ENCODE results near the gene CFLAR.

Gene CFLAR

GRCh38 chr2:201122276-201122675, 6.3 kb downstream of the CFLAR start:
- no peak overlapping the region for H3K4me3 ChIP-seq (ENCODE audit: low read length)
- H3K4me1 ChIP-seq (ENCODE audit: insufficient read depth, low read length) = peaks cover 23% of the 10 kb centered on the region
- no peak overlapping the region for H3K9ac ChIP-seq (ENCODE audit: low read depth, low read length)

GRCh38 chr2:201126308-201127151, 10.6 kb downstream of the CFLAR start:
- Histone ChIP-seq H3K36me3 (ENCODE audit: insufficient read depth, low read length) (no peaks in the 10 kb centered on the region), H3K4me1 (ENCODE audit: insufficient read depth, low read length) (peaks cover 33% of the 10 kb centered on the region), H3K4me3 (ENCODE audit: low read length) (no peak overlapping the region), H3K9ac (ENCODE audit: low read depth, low read length) (no peak overlapping the region), H3K9me3 (ENCODE audit: insufficient read depth, low read depth, low read length) (no peaks in the 10 kb centered on the region), H3K27ac (ENCODE audit: low read depth, low read length) (peak overlapping the region; percentile 41; the same call in 1 of the 2 replicates), H3K27me3 (ENCODE audit: insufficient read depth, low read length) (no peaks in the 10 kb centered on the region)
- 81% methylated on average over 9 of the region's 9 CpGs for WGBS

More at GRCh38 chr2:201122276-201122675, 6.3 kb downstream of the CFLAR start:
- Histone ChIP-seq H3K36me3 (ENCODE audit: insufficient read depth, low read length) (no peaks in the 10 kb centered on the region), H3K27me3 (ENCODE audit: insufficient read depth, low read length) (no peaks in the 10 kb centered on the region), H3K9me3 (ENCODE audit: insufficient read depth, low read depth, low read length) (no peaks in the 10 kb centered on the region), H3K27ac (ENCODE audit: low read depth, low read length) (no peak overlapping the region)
- WGBS = 100% methylated on average over 1 of the region's 1 CpG

- H3K36me3 ChIP-seq (ENCODE audit: insufficient read depth, low read length) = no peaks in the 10 kb centered on the region
- peaks cover 35% of the 10 kb centered on the region for H3K4me1 ChIP-seq (ENCODE audit: insufficient read depth, low read length)
- no peak overlapping the region for H3K4me3 ChIP-seq (ENCODE audit: low read length)
- no peak overlapping the region for H3K27ac ChIP-seq (ENCODE audit: low read depth, low read length)
- no peaks in the 10 kb centered on the region for H3K9me3 ChIP-seq (ENCODE audit: insufficient read depth, low read depth, low read length)
- H3K27me3 ChIP-seq (ENCODE audit: insufficient read depth, low read length) = no peaks in the 10 kb centered on the region
- no peak overlapping the region for H3K9ac ChIP-seq (ENCODE audit: low read depth, low read length)
- WGBS = 91% methylated on average over 2 of the region's 2 CpGs
Measured at GRCh38 chr2:201127152-201127511, 11.2 kb downstream of the CFLAR start.

- H3K27me3 ChIP-seq (ENCODE audit: insufficient read depth, low read length) = no peaks in the 10 kb centered on the region
- H3K4me1 ChIP-seq (ENCODE audit: insufficient read depth, low read length) = peaks cover 35% of the 10 kb centered on the region
- H3K9me3 ChIP-seq (ENCODE audit: insufficient read depth, low read depth, low read length) = no peaks in the 10 kb centered on the region
- H3K36me3 ChIP-seq (ENCODE audit: insufficient read depth, low read length) = no peaks in the 10 kb centered on the region
- H3K4me3 ChIP-seq (ENCODE audit: low read length) = no peak overlapping the region
- 90% methylated on average over 5 of the region's 5 CpGs for WGBS
- H3K9ac ChIP-seq (ENCODE audit: low read depth, low read length) = no peak overlapping the region
- no peak overlapping the region for H3K27ac ChIP-seq (ENCODE audit: low read depth, low read length)
Measured at GRCh38 chr2:201127570-201127969, 11.6 kb downstream of the CFLAR start.

GRCh38 chr2:201128033-201128432, 12.1 kb downstream of the CFLAR start:
- peaks cover 35% of the 10 kb centered on the region for H3K4me1 ChIP-seq (ENCODE audit: insufficient read depth, low read length)
- no peaks in the 10 kb centered on the region for H3K9me3 ChIP-seq (ENCODE audit: insufficient read depth, low read depth, low read length)
- H3K27ac ChIP-seq (ENCODE audit: low read depth, low read length) = no peak overlapping the region
- 0 out of 2 replicates have a peak, but pooled peaks cover 1% of the 10 kb centered on the region for H3K36me3 ChIP-seq (ENCODE audit: insufficient read depth, low read length)
- no CpG with 5 or more reads among the region's 1 CpG for WGBS
- H3K9ac ChIP-seq (ENCODE audit: low read depth, low read length) = no peak overlapping the region
- no peak overlapping the region for H3K4me3 ChIP-seq (ENCODE audit: low read length)
- H3K27me3 ChIP-seq (ENCODE audit: insufficient read depth, low read length) = no peaks in the 10 kb centered on the region

GRCh38 chr2:201128933-201129505, 13.1 kb downstream of the CFLAR start:
- Histone ChIP-seq H3K36me3 (ENCODE audit: insufficient read depth, low read length) (0 out of 2 replicates have a peak, but pooled peaks cover 4% of the 10 kb centered on the region), H3K4me1 (ENCODE audit: insufficient read depth, low read length) (peaks cover 35% of the 10 kb centered on the region), H3K9ac (ENCODE audit: low read depth, low read length) (no peak overlapping the region), H3K27me3 (ENCODE audit: insufficient read depth, low read length) (no peaks in the 10 kb centered on the region), H3K4me3 (ENCODE audit: low read length) (no peak overlapping the region), H3K27ac (ENCODE audit: low read depth, low read length) (no peak overlapping the region), H3K9me3 (ENCODE audit: insufficient read depth, low read depth, low read length) (no peaks in the 10 kb centered on the region)
- 78% methylated on average over 4 of the region's 4 CpGs for WGBS

GRCh38 chr2:201130524-201131186, 14.7 kb downstream of the CFLAR start:
- Histone ChIP-seq H3K4me3 (ENCODE audit: low read length) (no peak overlapping the region), H3K4me1 (ENCODE audit: insufficient read depth, low read length) (peaks cover 29% of the 10 kb centered on the region), H3K9me3 (ENCODE audit: insufficient read depth, low read depth, low read length) (no peaks in the 10 kb centered on the region), H3K36me3 (ENCODE audit: insufficient read depth, low read length) (0 out of 2 replicates have a peak, but pooled peaks cover 4% of the 10 kb centered on the region), H3K27me3 (ENCODE audit: insufficient read depth, low read length) (no peaks in the 10 kb centered on the region), H3K27ac (ENCODE audit: low read depth, low read length) (no peak overlapping the region), H3K9ac (ENCODE audit: low read depth, low read length) (no peak overlapping the region)
- WGBS = 85% methylated on average over 3 of the region's 3 CpGs

GRCh38 chr2:201132518-201132917, 16.6 kb downstream of the CFLAR start:
- Histone ChIP-seq H3K9ac (ENCODE audit: low read depth, low read length) (no peak overlapping the region), H3K36me3 (ENCODE audit: insufficient read depth, low read length) (0 out of 2 replicates have a peak, but pooled peaks cover 6% of the 10 kb centered on the region), H3K27ac (ENCODE audit: low read depth, low read length) (no peak overlapping the region), H3K4me1 (ENCODE audit: insufficient read depth, low read length) (peaks cover 20% of the 10 kb centered on the region), H3K4me3 (ENCODE audit: low read length) (no peak overlapping the region), H3K27me3 (ENCODE audit: insufficient read depth, low read length) (no peaks in the 10 kb centered on the region), H3K9me3 (ENCODE audit: insufficient read depth, low read depth, low read length) (no peaks in the 10 kb centered on the region)
- 96% methylated on average over 1 of the region's 1 CpG for WGBS

GRCh38 chr2:201135386-201135785, 19.4 kb downstream of the CFLAR start:
- no peaks in the 10 kb centered on the region for H3K27me3 ChIP-seq (ENCODE audit: insufficient read depth, low read length)
- H3K9ac ChIP-seq (ENCODE audit: low read depth, low read length) = no peak overlapping the region
- no peak overlapping the region for H3K27ac ChIP-seq (ENCODE audit: low read depth, low read length)
- 93% methylated on average over 4 of the region's 4 CpGs for WGBS
- H3K4me3 ChIP-seq (ENCODE audit: low read length) = no peak overlapping the region
- H3K9me3 ChIP-seq (ENCODE audit: insufficient read depth, low read depth, low read length) = no peaks in the 10 kb centered on the region
- H3K4me1 ChIP-seq (ENCODE audit: insufficient read depth, low read length) = peaks cover 14% of the 10 kb centered on the region
- peaks cover 13% of the 10 kb centered on the region for H3K36me3 ChIP-seq (ENCODE audit: insufficient read depth, low read length)

- H3K9me3 ChIP-seq (ENCODE audit: insufficient read depth, low read depth, low read length) = no peaks in the 10 kb centered on the region
- WGBS = 85% methylated on average over 3 of the region's 3 CpGs
- no peak overlapping the region for H3K27ac ChIP-seq (ENCODE audit: low read depth, low read length)
- H3K36me3 ChIP-seq (ENCODE audit: insufficient read depth, low read length) = peaks cover 13% of the 10 kb centered on the region
- no peaks in the 10 kb centered on the region for H3K27me3 ChIP-seq (ENCODE audit: insufficient read depth, low read length)
- H3K9ac ChIP-seq (ENCODE audit: low read depth, low read length) = no peak overlapping the region
- no peak overlapping the region for H3K4me3 ChIP-seq (ENCODE audit: low read length)
- H3K4me1 ChIP-seq (ENCODE audit: insufficient read depth, low read length) = 0 out of 2 replicates have a peak, but pooled peaks cover 3% of the 10 kb centered on the region
Measured at GRCh38 chr2:201136889-201137321, 20.9 kb downstream of the CFLAR start.

All from HUES64 (cell line).